H9 (cell line): ENCODE data around the gene LIN28B. TPM values are rescaled to one million over a fixed set of nuclear protein-coding genes. Genes with fewer than 3 reads are reported as not detected.

Experiments used
- DNase-seq: peaks from one replicate; pipeline ENCODE4 v3.0.0-alpha.2; 2017
- H2AFZ ChIP-seq: one replicate; pipeline ENCODE4 v1.6.1; 2013; ENCODE audit warnings: mild to moderate bottlenecking, low read length, control low read depth, moderate library complexity
- H2AK5ac ChIP-seq: 2 replicates; pipeline ENCODE4 v1.6.1; 2013; ENCODE audit warnings: low read length, control low read depth, mixed read lengths; ENCODE audit not compliant: insufficient read length
- H2BK120ac ChIP-seq: one replicate; pipeline ENCODE4 v1.6.1; 2013; ENCODE audit warnings: low read depth, mild to moderate bottlenecking, low read length, control low read depth, inconsistent platforms; ENCODE audit not compliant: poor library complexity, severe bottlenecking
- H2BK12ac ChIP-seq: 2 replicates; pipeline ENCODE4 v1.6.1; 2013; ENCODE audit warnings: low read length, control low read depth, mixed read lengths, low read depth; ENCODE audit not compliant: insufficient read length
- H2BK15ac ChIP-seq: 2 replicates; pipeline ENCODE4 v1.6.1; 2013; ENCODE audit warnings: low read depth, low read length, control low read depth
- H2BK20ac ChIP-seq: one replicate; pipeline ENCODE4 v1.6.1; 2013; ENCODE audit warnings: low read depth, mild to moderate bottlenecking, low read length, control low read depth, inconsistent platforms; ENCODE audit not compliant: poor library complexity, severe bottlenecking
- H2BK5ac ChIP-seq: 2 replicates; pipeline ENCODE4 v1.6.1; 2013; ENCODE audit warnings: low read length, control low read depth, mixed read lengths; ENCODE audit not compliant: insufficient read length
- H3K14ac ChIP-seq: 2 replicates; pipeline ENCODE4 v1.6.1; 2013; ENCODE audit warnings: low read length, control low read depth; ENCODE audit not compliant: insufficient read depth
- H3K18ac ChIP-seq: 2 replicates; pipeline ENCODE4 v1.6.1; 2013; ENCODE audit warnings: low read depth, mild to moderate bottlenecking, mixed read lengths, low read length, control low read depth; ENCODE audit not compliant: insufficient read length
- H3K23ac ChIP-seq: 2 replicates; pipeline ENCODE4 v1.6.1; 2013; ENCODE audit warnings: low read length, control low read depth, mixed read lengths, low read depth; ENCODE audit not compliant: insufficient read length
- H3K23me2 ChIP-seq: 2 replicates; pipeline ENCODE4 v1.6.1; 2013; ENCODE audit warnings: low read depth, mild to moderate bottlenecking, mixed read lengths, low read length, control low read depth; ENCODE audit not compliant: insufficient read length, poor library complexity, severe bottlenecking
- H3K27ac ChIP-seq: 2 replicates; pipeline ENCODE4 v1.5.1; 2013; ENCODE audit warnings: low read length, control low read depth, mixed read lengths, low read depth; ENCODE audit not compliant: insufficient read length
- H3K27me3 ChIP-seq: 2 replicates; pipeline ENCODE4 v1.6.1; 2013; ENCODE audit warnings: low read length, control low read depth, inconsistent platforms; ENCODE audit not compliant: insufficient read depth
- H3K4ac ChIP-seq: 2 replicates; pipeline ENCODE4 v1.6.1; 2013; ENCODE audit warnings: low read depth, mild to moderate bottlenecking, control low read depth, inconsistent platforms, low read length, moderate library complexity
- H3K4me1 ChIP-seq: 2 replicates; pipeline ENCODE4 v1.6.1; 2013; ENCODE audit warnings: low read length, control low read depth, inconsistent platforms; ENCODE audit not compliant: insufficient read depth
- H3K4me2 ChIP-seq: 2 replicates; pipeline ENCODE4 v1.6.1; 2013; ENCODE audit warnings: low read length, control low read depth, mixed read lengths; ENCODE audit not compliant: insufficient read length, insufficient read depth
- H3K56ac ChIP-seq: 2 replicates; pipeline ENCODE4 v1.6.1; 2013; ENCODE audit warnings: low read depth, mild to moderate bottlenecking, mixed read lengths, low read length, control low read depth; ENCODE audit not compliant: insufficient read length
- H3K79me1 ChIP-seq: 2 replicates; pipeline ENCODE4 v1.6.1; 2013; ENCODE audit warnings: low read depth, mild to moderate bottlenecking, moderate library complexity, low read length, control low read depth, inconsistent platforms; ENCODE audit not compliant: insufficient read depth, poor library complexity, severe bottlenecking
- H3K79me2 ChIP-seq: 2 replicates; pipeline ENCODE4 v1.6.1; 2013; ENCODE audit warnings: low read length, control low read depth, inconsistent platforms; ENCODE audit not compliant: insufficient read depth
- H3K9ac ChIP-seq: 2 replicates; pipeline ENCODE4 v1.6.1; 2013; ENCODE audit warnings: low read length, control low read depth, mixed read lengths; ENCODE audit not compliant: insufficient read length; ENCODE audit errors: extremely low read depth
- H3K9me3 ChIP-seq: one replicate; pipeline ENCODE4 v1.6.1; 2013; ENCODE audit warnings: low read depth, low read length, inconsistent platforms; ENCODE audit not compliant: control insufficient read depth
- H3T11ph ChIP-seq: one replicate; pipeline ENCODE4 v1.6.1; 2013; ENCODE audit warnings: mild to moderate bottlenecking, low read length, control low read depth, inconsistent platforms
- H4K20me1 ChIP-seq: one replicate; pipeline ENCODE4 v1.6.1; 2013; ENCODE audit not compliant: control insufficient read depth, insufficient read length, insufficient read depth
- H4K5ac ChIP-seq: 2 replicates; pipeline ENCODE4 v1.6.1; 2013; ENCODE audit warnings: low read depth, mild to moderate bottlenecking, mixed read lengths, low read length, control low read depth; ENCODE audit not compliant: insufficient read length
- H4K8ac ChIP-seq: replicated peaks from 2 replicates; pipeline ENCODE4 v1.6.1; 2013; ENCODE audit warnings: low read length, control low read depth, mixed read lengths, low read depth; ENCODE audit not compliant: insufficient read length
- H4K91ac ChIP-seq: 2 replicates; pipeline ENCODE4 v1.6.1; 2013; ENCODE audit warnings: low read depth, mild to moderate bottlenecking, moderate library complexity, mixed read lengths, low read length, control low read depth; ENCODE audit not compliant: insufficient read length
- H3K27ac Mint-ChIP-seq, 3 experiments: 2 replicates in 2 of 3; 3 replicates in 1 of 3; pipeline ENCODE4 v1.8.0; 2020 to 2021; ENCODE audit warnings: mixed read lengths in 3 of 3, mild to moderate bottlenecking in 1 of 3, moderate library complexity in 1 of 3
- H3K27me3 Mint-ChIP-seq: 2 replicates; pipeline ENCODE4 v1.8.0; 2021; ENCODE audit warnings: low read depth, mild to moderate bottlenecking, moderate library complexity, mixed read lengths
- H3K36me3 Mint-ChIP-seq, 3 experiments: 2 replicates in 2 of 3; 3 replicates in 1 of 3; pipeline ENCODE4 v1.8.0; 2020 to 2021; ENCODE audit warnings: low read depth in 3 of 3, mixed read lengths in 3 of 3; ENCODE audit not compliant: insufficient read depth in 1 of 3
- H3K4me1 Mint-ChIP-seq, 2 experiments: 2 replicates each; pipeline ENCODE4 v1.8.0; 2020; ENCODE audit warnings: mixed read lengths in 2 of 2
- H3K4me3 Mint-ChIP-seq, 2 experiments: 2 replicates in 1 of 2; 3 replicates in 1 of 2; pipeline ENCODE4 v1.8.0; 2020 to 2021; ENCODE audit warnings: mild to moderate bottlenecking in 2 of 2, mixed read lengths in 2 of 2, moderate library complexity in 1 of 2
- H3K9me3 Mint-ChIP-seq, 2 experiments: 2 replicates in 1 of 2; 3 replicates in 1 of 2; pipeline ENCODE4 v1.8.0; 2020; ENCODE audit warnings: mild to moderate bottlenecking in 2 of 2, mixed read lengths in 2 of 2, moderate library complexity in 1 of 2
- CTCF ChIP-seq: fragments of 200-600 bp; sonication (generic); conservative IDR thresholded peaks from 3 replicates; pipeline ENCODE4 v1.8.0; 2021; ENCODE audit warnings: antibody characterized with exemption, mild to moderate bottlenecking
- total RNA-seq: library from RNA; stranded (reverse); gene quantifications from 2 replicates; pipeline ENCODE4 v1.2.1, GENCODE V29; 2021

The LIN28B gene
- total RNA-seq, 1 experiment from 2014 or later = 110 TPM

- H3K4me1 Mint-ChIP-seq = peaks cover 15% of the 10 kb centered on the region in 2 experiments
- Histone ChIP-seq H3K4me1 (no peaks in the 10 kb centered on the region), H4K5ac (no peak overlapping the region), H3K23ac (no peak overlapping the region), H3K56ac (no peak overlapping the region), H4K20me1 (no peaks in the 10 kb centered on the region), H2BK12ac (no peak overlapping the region), H4K91ac (no peak overlapping the region), H3K4me2 (no peak overlapping the region), H3K23me2 (no peaks in the 10 kb centered on the region), H3K27me3 (no peaks in the 10 kb centered on the region), H4K8ac (no peak overlapping the region), H2BK20ac (no peak overlapping the region), H3K9me3 (no peaks in the 10 kb centered on the region), H3K14ac (no peak overlapping the region), H3K9ac (no peak overlapping the region), H3K18ac (no peak overlapping the region), H3K27ac (no peak overlapping the region), H3K4ac (no peak overlapping the region), H3K79me1 (no peaks in the 10 kb centered on the region), H2BK5ac (no peak overlapping the region), H3T11ph (no peak overlapping the region), H2AFZ (no peak overlapping the region), H2BK120ac (no peak overlapping the region), H2AK5ac (no peak overlapping the region), H2BK15ac (no peak overlapping the region), H3K79me2 (no peaks in the 10 kb centered on the region; the same call in 1 of the 2 replicates)
- no peak overlapping the region for H3K4me3 Mint-ChIP-seq
- peaks cover 3 to 5% (median 3%) of the 10 kb centered on the region in 3 experiments; a peak in 4 of 7 replicates for H3K36me3 Mint-ChIP-seq
- H3K27ac Mint-ChIP-seq = no peak overlapping the region
- TF ChIP-seq CTCF = no peak
- H3K27me3 Mint-ChIP-seq = no peaks in the 10 kb centered on the region
- no peaks in the 10 kb centered on the region for H3K9me3 Mint-ChIP-seq
- DNase-seq = no peak
Measured at GRCh38 chr6:105072798-105073199, 115.9 kb downstream of the LIN28B start.
